CD8-positive, alpha-beta memory T cell (primary cell): ENCODE measurements around the gene HLA-E. TPM values are rescaled to one million over a fixed set of nuclear protein-coding genes. Genes with fewer than 3 reads are reported as not detected.
"Not testable (repeated sequence)": the region's sequence is repeated elsewhere in the genome, so short reads cannot be mapped to it uniquely, and the experiment has no call there.

Source experiments
- CTCF ChIA-PET: fragments of 350-600 bp; sonication (Branson Sonifier 250); formaldehyde crosslinking; loops from one replicate; lab custom pipeline; 2021; ENCODE audit warnings: antibody characterized with exemption; lab: Charles Lee
- POLR2A ChIA-PET: fragments of 350-600 bp; sonication (Branson Sonifier 250); formaldehyde crosslinking; loops from one replicate; lab custom pipeline; 2021; ENCODE audit warnings: antibody characterized with exemption; lab: Charles Lee
- DNase-seq, 5 donors: peaks; one replicate each; pipeline versions ENCODE4 v3.0.0 to v3.0.0-alpha.2; 2020 to 2022; ENCODE audit warnings: mixed read lengths in 1 of 5
- H3K27ac ChIP-seq: one replicate; pipeline ENCODE4 v1.7.0; 2013; ENCODE audit warnings: low read depth, mild to moderate bottlenecking, low read length, moderate library complexity
- H3K27me3 ChIP-seq: 2 replicates; pipeline ENCODE4 v1.7.0; 2013; ENCODE audit warnings: low read length, mild to moderate bottlenecking; ENCODE audit not compliant: insufficient read depth, poor library complexity, severe bottlenecking
- H3K36me3 ChIP-seq: 2 replicates; pipeline ENCODE4 v1.7.0; 2013; ENCODE audit warnings: mild to moderate bottlenecking, low read length, moderate library complexity; ENCODE audit not compliant: insufficient read depth
- H3K4me1 ChIP-seq: 2 replicates; pipeline ENCODE4 v1.7.0; 2013; ENCODE audit warnings: mild to moderate bottlenecking, low read length, moderate library complexity; ENCODE audit not compliant: insufficient read depth
- H3K4me3 ChIP-seq: 2 replicates; pipeline ENCODE4 v1.7.0; 2013; ENCODE audit warnings: mild to moderate bottlenecking, low read length
- H3K9me3 ChIP-seq: 2 replicates; pipeline ENCODE4 v1.7.0; 2013; ENCODE audit warnings: mild to moderate bottlenecking, low read length
- H3K27ac Mint-ChIP-seq, 8 donors: one replicate each; pipeline ENCODE4 v1.8.0; 2020 to 2021; ENCODE audit warnings: mixed read lengths in 8 of 8, mild to moderate bottlenecking in 6 of 8, inconsistent platforms in 3 of 8, moderate library complexity in 3 of 8
- H3K27me3 Mint-ChIP-seq, 2 donors: one replicate each; pipeline ENCODE4 v1.8.0; 2020 to 2021; ENCODE audit warnings: mixed read lengths in 2 of 2, mild to moderate bottlenecking in 1 of 2, moderate library complexity in 1 of 2
- H3K36me3 Mint-ChIP-seq, 3 donors: one replicate each; pipeline ENCODE4 v1.8.0; 2020 to 2021; ENCODE audit warnings: mixed read lengths in 3 of 3, inconsistent platforms in 1 of 3, mild to moderate bottlenecking in 1 of 3
- H3K4me1 Mint-ChIP-seq, 3 donors: one replicate each; pipeline ENCODE4 v1.8.0; 2020 to 2021; ENCODE audit warnings: mixed read lengths in 3 of 3, inconsistent platforms in 1 of 3, mild to moderate bottlenecking in 1 of 3
- H3K4me3 Mint-ChIP-seq, 7 donors: one replicate each; pipeline ENCODE4 v1.8.0; 2020 to 2021; ENCODE audit warnings: mixed read lengths in 7 of 7, mild to moderate bottlenecking in 6 of 7, moderate library complexity in 4 of 7, inconsistent platforms in 2 of 7
- H3K9me3 Mint-ChIP-seq, 5 donors: one replicate each; pipeline ENCODE4 v1.8.0; 2020 to 2022; ENCODE audit warnings: mixed read lengths in 5 of 5, mild to moderate bottlenecking in 3 of 5, moderate library complexity in 2 of 5, inconsistent platforms in 1 of 5
- polyA plus RNA-seq: library from polyadenylated mRNA; unstranded; fragments of 300-500 nt; fragmentation: Illumina TruSeq; gene quantifications from one replicate; pipeline ENCODE4 v1.2.3, GENCODE V29; 2021
- total RNA-seq, 2 experiments: library from RNA; stranded (reverse); gene quantifications; one replicate each; pipeline ENCODE4 v1.2.3, GENCODE V29; 2021

HLA-E gene
- total and polyA plus RNA-seq, 3 experiments from 2014 or later, result 502 to 2,881 (median 511) TPM

DNA sequence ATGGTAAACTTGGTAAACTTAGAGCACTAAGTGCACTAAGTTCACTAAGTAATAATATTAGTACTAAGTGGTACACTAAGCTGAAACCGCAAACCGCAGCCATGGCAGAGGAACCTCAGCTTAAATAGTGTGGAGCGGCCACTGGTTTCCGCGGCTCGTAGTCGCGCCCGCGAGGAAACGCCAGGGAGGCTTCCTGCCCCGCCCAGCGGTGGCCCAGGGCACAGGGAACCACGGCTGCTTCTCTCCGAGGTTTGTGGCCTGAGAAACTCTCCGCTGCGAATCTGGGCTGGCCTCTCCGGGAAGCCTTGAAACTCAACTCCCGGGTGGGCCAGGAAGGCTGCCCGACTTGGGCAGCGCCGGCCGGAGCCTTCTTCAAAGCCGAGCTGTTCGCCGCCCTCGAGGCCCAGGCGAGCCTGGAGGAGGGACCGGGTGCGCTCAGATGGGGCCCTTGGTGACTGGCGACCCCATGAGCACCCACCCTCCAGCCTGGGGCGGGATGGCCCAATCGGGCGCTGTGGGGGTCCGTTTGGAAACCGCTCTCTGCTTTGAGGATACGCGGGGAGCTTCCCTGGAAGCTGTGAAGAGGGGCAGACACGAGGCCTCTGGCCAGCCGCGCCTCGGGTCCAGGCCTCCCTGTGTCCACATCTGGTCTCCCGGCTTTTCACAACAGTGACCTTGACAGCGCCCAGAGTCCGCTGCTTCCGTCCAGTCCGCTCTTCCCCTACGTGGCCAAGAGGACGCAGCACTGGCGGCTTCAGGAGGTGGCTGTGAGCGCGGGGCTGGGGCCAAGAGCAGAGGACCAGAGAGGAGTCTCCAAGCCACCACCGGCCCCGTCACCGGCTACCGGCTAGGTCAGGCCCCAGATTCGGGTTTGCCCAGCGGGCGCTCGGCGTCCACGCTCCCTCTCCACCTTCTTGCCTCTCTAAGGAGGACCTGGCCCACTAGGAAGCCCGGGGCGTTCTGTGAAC lies 25.4 kb upstream of the HLA-E start:
- Histone ChIP-seq H3K4me3 (peak overlapping the region; percentile 9), H3K4me1 (peaks cover 46% of the 10 kb centered on the region)
- POLR2A ChIA-PET, result interaction anchor here (0.6 to 1.8 kb wide), 5 partner anchors 13 to 1732 kb away, joined by 3 to 8 read pairs (median 3); partner anchors contain the start of gene TRIM26

DNA sequence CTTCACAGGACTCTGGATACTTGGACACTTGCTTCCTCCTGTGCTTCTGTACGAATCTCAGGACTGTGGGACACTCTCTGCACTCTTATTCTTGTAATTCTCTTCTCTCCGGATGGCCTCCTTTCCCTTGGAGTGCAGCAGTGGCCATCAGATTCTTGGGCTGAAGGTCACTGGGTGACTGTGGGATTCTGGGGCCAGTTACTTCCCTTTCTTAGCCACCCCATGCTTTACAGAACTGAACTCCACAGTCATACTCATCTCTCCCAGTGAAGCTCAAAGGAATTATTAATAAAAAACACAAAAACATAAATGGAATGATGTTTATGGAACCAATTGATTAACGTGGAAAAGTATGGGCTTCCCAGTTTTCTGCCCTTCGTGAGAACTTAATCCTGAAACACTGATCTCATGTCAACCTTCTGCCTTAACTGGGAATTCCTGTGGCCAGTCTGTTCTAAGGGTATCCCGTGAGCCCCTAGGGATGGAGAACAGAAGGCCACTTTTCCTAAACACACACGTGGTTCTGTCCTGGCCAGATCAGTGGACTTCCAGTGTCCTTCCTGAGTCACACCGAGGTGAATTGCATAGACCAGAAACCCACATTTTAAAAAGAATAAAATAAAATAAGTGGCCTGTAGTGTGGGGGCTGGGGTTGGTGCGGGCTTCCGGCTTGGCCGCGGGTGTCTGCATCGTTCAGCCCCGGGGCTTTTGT lies 23.6 kb upstream of the HLA-E start:
- Mint-ChIP-seq H3K4me3 (peak overlapping the region in 6 of 7 donors; percentile 42 to 91 (median 70)), H3K4me1 (peaks cover 43 to 61% (median 54%) of the 10 kb centered on the region in 3 donors), H3K27me3 (peaks cover 66 to 82% of the 10 kb centered on the region in 2 donors), H3K9me3 (no peaks in the 10 kb centered on the region), H3K36me3 (no peaks in the 10 kb centered on the region), H3K27ac (peak overlapping the region in 1 of 8 donors; percentile 15)
- Histone ChIP-seq H3K9me3 (no peaks in the 10 kb centered on the region), H3K27ac (no peak overlapping the region), H3K4me1 (peaks cover 46% of the 10 kb centered on the region), H3K4me3 (peak overlapping the region; percentile 63), H3K27me3 (peaks cover 90% of the 10 kb centered on the region), H3K36me3 (no peaks in the 10 kb centered on the region)
- no peak for DNase-seq
- ChIA-PET CTCF (interaction anchor here (0.9 to 3.2 kb wide), 5 partner anchors 14 to 255 kb away, joined by 3 to 26 read pairs (median 3); no protein-coding TSS in a partner anchor), POLR2A (interaction anchor here (0.7 to 1.5 kb wide), 4 partner anchors 15 to 132 kb away, joined by 3 to 4 read pairs (median 3); no protein-coding TSS in a partner anchor)

More for the DNA sequence above, 25.4 kb upstream of the HLA-E start:
- peaks cover 43 to 61% (median 54%) of the 10 kb centered on the region in 3 donors for H3K4me1 Mint-ChIP-seq
- H3K4me3 Mint-ChIP-seq, result peak overlapping the region; percentile 6 to 67 (median 58)
- Histone ChIP-seq H3K9me3 (no peaks in the 10 kb centered on the region), H3K36me3 (no peaks in the 10 kb centered on the region), H3K27me3 (peaks cover 85% of the 10 kb centered on the region), H3K27ac (no peak overlapping the region)
- H3K27ac Mint-ChIP-seq, result peak overlapping the region in 2 of 8 donors; percentile 9 to 67
- peak; percentile 53 to 76 (median 68) for DNase-seq
- peaks cover 69 to 83% of the 10 kb centered on the region in 2 donors for H3K27me3 Mint-ChIP-seq
- H3K36me3 Mint-ChIP-seq, result no peaks in the 10 kb centered on the region
- CTCF ChIA-PET, result interaction anchor here (0.6 to 2.6 kb wide), 7 partner anchors 8 to 383 kb away, joined by 3 to 9 read pairs (median 3); no protein-coding TSS in a partner anchor
- H3K9me3 Mint-ChIP-seq, result peaks cover 12 to 14% (median 13%) of the 10 kb centered on the region in 5 donors

DNA sequence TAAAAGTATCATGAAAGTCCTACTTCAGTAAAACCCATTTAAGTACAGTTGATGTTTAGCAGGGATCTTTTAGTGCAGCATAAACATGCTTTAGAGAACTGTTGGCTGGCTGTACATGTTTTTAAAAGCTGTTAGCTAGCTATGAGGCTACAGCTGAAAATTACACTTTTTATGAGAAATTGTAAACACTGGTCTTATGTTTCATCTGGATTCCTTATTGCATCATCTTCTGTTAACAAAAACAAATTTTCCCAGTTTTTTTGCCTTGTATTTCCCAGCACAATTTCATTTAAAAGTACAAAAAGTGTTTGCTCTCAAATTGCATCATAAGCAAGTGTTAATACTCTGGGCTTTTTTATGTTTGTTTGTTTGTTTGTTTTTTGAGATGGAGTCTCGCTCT lies 18.3 kb upstream of the HLA-E start:
- peaks cover 63% of the 10 kb centered on the region for H3K27me3 ChIP-seq
- CTCF ChIA-PET, result interaction anchor here (1.4 kb wide), 1 partner anchor 62 kb away, joined by 3 read pairs; no protein-coding TSS in a partner anchor

DNA sequence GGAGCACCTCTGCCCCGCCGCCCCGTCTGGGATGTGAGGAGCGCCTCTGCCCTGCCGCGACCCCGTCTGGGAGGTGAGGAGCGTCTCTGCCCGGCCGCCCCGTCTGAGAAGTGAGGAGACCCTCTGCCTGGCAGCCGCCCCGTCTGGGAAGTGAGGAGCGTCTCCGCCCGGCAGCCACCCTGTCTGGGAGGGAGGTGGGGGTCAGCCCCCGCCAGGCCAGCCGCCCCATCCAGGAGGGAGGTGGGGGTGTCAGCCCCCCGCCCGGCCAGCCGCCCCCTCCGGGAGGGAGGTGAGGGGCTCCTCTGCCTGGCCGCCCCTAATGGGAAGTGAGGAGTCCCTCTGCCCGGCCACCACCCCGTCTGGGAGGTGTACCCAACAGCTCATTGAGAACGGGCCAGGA lies 14.2 kb upstream of the HLA-E start:
- H3K4me1 Mint-ChIP-seq, H3K4me3 ChIP-seq, H3K27ac Mint-ChIP-seq, H3K9me3 Mint-ChIP-seq, H3K36me3 Mint-ChIP-seq, H3K4me1 ChIP-seq, DNase-seq, POLR2A ChIA-PET, H3K36me3 ChIP-seq, H3K4me3 Mint-ChIP-seq, H3K9me3 ChIP-seq, CTCF ChIA-PET, H3K27ac ChIP-seq: not testable (repeated sequence)
- H3K27me3 Mint-ChIP-seq, result peaks cover 63 to 74% of the 10 kb centered on the region in 2 donors
- peaks cover 39% of the 10 kb centered on the region for H3K27me3 ChIP-seq

More for the DNA sequence above, 18.3 kb upstream of the HLA-E start:
- Histone ChIP-seq H3K9me3 (no peaks in the 10 kb centered on the region), H3K27ac (no peak overlapping the region), H3K4me1 (peaks cover 12% of the 10 kb centered on the region), H3K4me3 (no peak overlapping the region), H3K36me3 (no peaks in the 10 kb centered on the region)
- peaks cover 9 to 13% (median 10%) of the 10 kb centered on the region in 3 donors for H3K4me1 Mint-ChIP-seq
- H3K36me3 Mint-ChIP-seq, result peaks cover 0 to 3% (median 0%) of the 10 kb centered on the region in 3 donors
- DNase-seq, result no peak
- no peaks in the 10 kb centered on the region for H3K9me3 Mint-ChIP-seq
- H3K27ac Mint-ChIP-seq, result no peak overlapping the region
- POLR2A ChIA-PET, result no interaction called here
- H3K4me3 Mint-ChIP-seq, result no peak overlapping the region
- peaks cover 54 to 77% of the 10 kb centered on the region in 2 donors for H3K27me3 Mint-ChIP-seq

DNA sequence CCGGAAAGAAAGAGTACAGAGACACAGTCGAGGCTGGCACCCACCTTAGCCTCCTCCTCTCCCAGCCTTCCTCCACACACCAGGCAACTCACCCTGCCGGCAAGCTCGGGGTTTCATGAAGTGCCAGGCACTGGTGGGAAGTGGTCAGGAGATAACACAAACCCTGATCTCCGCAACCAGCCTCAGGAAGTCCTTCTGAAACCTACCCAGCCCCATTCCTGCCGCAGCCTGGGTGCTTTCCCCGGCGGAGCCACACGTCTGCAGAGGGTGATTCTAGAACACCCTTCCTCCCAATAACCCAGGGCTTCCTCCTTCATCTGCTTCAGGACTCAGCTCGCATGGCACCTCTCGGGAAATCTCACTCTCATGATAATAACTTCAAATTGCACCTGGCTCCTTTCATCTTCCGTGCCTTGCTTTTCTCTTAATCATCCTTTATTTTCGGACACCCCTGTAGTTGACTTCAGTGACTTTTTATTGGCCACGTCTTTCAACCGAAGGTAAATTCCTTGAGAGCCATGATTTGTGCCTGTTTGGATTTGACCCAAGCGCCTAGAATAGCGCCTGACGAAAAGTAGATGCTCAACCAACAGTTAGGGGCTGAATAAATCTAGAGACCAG lies 8.7 kb upstream of the HLA-E start:
- Histone ChIP-seq H3K27me3 (peaks cover 26% of the 10 kb centered on the region), H3K4me3 (no peak overlapping the region), H3K9me3 (no peaks in the 10 kb centered on the region), H3K27ac (no peak overlapping the region), H3K4me1 (peaks cover 21% of the 10 kb centered on the region), H3K36me3 (no peaks in the 10 kb centered on the region)
- Mint-ChIP-seq H3K4me3 (peak overlapping the region; percentile 34 to 80 (median 67)), H3K4me1 (peaks cover 23 to 31% (median 25%) of the 10 kb centered on the region in 3 donors), H3K27me3 (peaks cover 53 to 55% of the 10 kb centered on the region in 2 donors), H3K36me3 (no peaks in the 10 kb centered on the region), H3K9me3 (no peaks in the 10 kb centered on the region), H3K27ac (peak overlapping the region; percentile 2 to 83 (median 64))
- ChIA-PET POLR2A (interaction anchor here (4.2 kb wide), 1 partner anchor 64 kb away, joined by 20 read pairs; no protein-coding TSS in a partner anchor), CTCF (interaction anchor here (1.5 to 9.8 kb wide), 8 partner anchors 13 to 118 kb away, joined by 5 to 228 read pairs (median 11); partner anchors contain the start of gene PRR3)
- DNase-seq, result peak; percentile 57 to 79 (median 70)

DNA sequence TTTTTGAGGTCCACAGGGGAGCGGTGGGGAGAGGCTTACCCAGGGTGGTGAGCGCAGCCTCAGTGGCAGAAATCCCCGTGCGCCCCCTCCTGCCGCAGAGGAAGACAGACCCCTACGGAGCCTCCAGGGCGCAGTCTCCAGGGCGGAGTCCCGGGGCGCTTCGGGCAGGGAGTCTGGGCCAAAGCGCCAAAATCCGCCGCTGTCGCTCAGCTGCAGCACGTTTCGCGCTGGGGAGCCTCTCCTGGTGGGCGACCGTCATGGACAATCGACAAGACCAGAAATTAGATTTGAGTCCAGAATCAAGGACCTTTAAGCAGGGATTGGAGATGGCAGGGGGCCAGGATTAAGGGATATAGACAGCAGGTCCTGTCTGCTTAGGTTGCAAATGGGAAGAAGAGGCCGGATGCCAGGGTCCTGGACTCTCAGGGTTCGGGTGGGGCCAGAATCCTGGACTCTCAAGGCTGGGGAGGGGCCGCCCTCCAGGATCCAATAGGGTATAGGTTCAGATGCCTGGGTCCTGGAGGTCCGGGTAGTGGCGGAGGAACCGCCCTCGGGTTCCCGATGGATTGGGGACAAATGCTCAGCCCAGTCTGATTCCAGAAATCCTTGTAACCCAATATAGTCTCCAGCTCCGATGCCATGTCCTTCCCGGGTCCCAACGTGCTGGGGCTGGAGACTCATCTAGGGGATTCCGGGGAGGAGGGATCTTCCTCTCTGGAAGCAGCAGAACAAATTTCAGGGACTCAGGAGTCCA lies 7.9 kb upstream of the HLA-E start:
- ChIA-PET CTCF (interaction anchor here (0.8 to 9.8 kb wide), 25 partner anchors 9 to 606 kb away, joined by 3 to 228 read pairs (median 5); partner anchors contain the start of genes ATAT1, DHX16, MDC1 and PRR3), POLR2A (interaction anchor here (1.0 to 4.2 kb wide), 6 partner anchors 13 to 249 kb away, joined by 3 to 24 read pairs (median 4); no protein-coding TSS in a partner anchor)
- H3K27me3 Mint-ChIP-seq, result peaks cover 47 to 52% of the 10 kb centered on the region in 2 donors
- peak overlapping the region in 6 of 7 donors; percentile 41 to 80 (median 64) for H3K4me3 Mint-ChIP-seq
- H3K4me1 Mint-ChIP-seq, result peaks cover 25 to 31% (median 26%) of the 10 kb centered on the region in 3 donors
- Histone ChIP-seq H3K4me1 (peaks cover 21% of the 10 kb centered on the region), H3K27ac (no peak overlapping the region), H3K4me3 (peak overlapping the region; percentile 30), H3K9me3 (no peaks in the 10 kb centered on the region), H3K36me3 (no peaks in the 10 kb centered on the region), H3K27me3 (peaks cover 26% of the 10 kb centered on the region)
- H3K9me3 Mint-ChIP-seq, result no peaks in the 10 kb centered on the region
- DNase-seq, result no peak
- H3K27ac Mint-ChIP-seq, result peak overlapping the region in 6 of 8 donors; percentile 8 to 96 (median 75)
- H3K36me3 Mint-ChIP-seq, result no peaks in the 10 kb centered on the region
